Mammary epithelial cell (primary cell): Measurements from ENCODE around the gene CSNK2A3.

Source experiments
- CTCF ChIP-seq, 2 donors: IDR thresholded peaks in 1 of 2; conservative IDR thresholded peaks in 1 of 2; 2 replicates each; pipeline ENCODE4 v1.5.1; 2011 to 2012; ENCODE audit warnings: inconsistent platforms in 2 of 2, low read length in 2 of 2, mild to moderate bottlenecking in 2 of 2, control low read depth in 1 of 2, low read depth in 1 of 2; ENCODE audit not compliant: insufficient read depth in 1 of 2; ENCODE audit errors: extremely low read depth in 1 of 2
- EZH2 ChIP-seq: IDR thresholded peaks from 2 replicates; pipeline ENCODE4 v1.6.1; 2012; ENCODE audit warnings: low read length, inconsistent platforms, borderline replicate concordance

GRCh38 chr11:11380883-11381282, 27.8 kb upstream of the CSNK2A3 start:
- no peak for TF ChIP-seq CTCF (conservative IDR thresholded peaks at IDR 0.05 in 1 of 2, IDR thresholded peaks at IDR 0.05 in 1 of 2; ENCODE audit: extremely low read depth in 1 of 2, insufficient read depth in 1 of 2, low read depth in 1 of 2, low read length in 2 of 2)
- TF ChIP-seq EZH2: no peak
